NB4 (cell line): ENCODE data around the gene NNMT.

Source experiments
- DNase-seq: peaks from one replicate; pipeline ENCODE4 v3.0.0; 2010; ENCODE audit warnings: low read depth
- H3K4me3 ChIP-seq: one replicate; pipeline ENCODE4 v1.5.1; 2011; ENCODE audit warnings: mild to moderate bottlenecking, low read depth, low read length, moderate library complexity
- MYC ChIP-seq: IDR thresholded peaks from 2 replicates; pipeline ENCODE4 v1.6.1; 2011; ENCODE audit warnings: low read depth, low read length
- POLR2A ChIP-seq: IDR thresholded peaks from 2 replicates; pipeline ENCODE4 v1.6.1; 2011; ENCODE audit warnings: mild to moderate bottlenecking; ENCODE audit not compliant: insufficient read length; ENCODE audit errors: extremely low read depth
- TF ChIP-seq, protein P1 (sequence below): IDR thresholded peaks from 2 replicates; pipeline ENCODE4 v1.6.1; 2011; ENCODE audit warnings: low read depth, low read length
- TF ChIP-seq, protein P2 (sequence below): IDR thresholded peaks from one replicate; pipeline ENCODE4 v1.5.1; 2012; ENCODE audit warnings: low read depth, low read length

Gene NNMT

DNA sequence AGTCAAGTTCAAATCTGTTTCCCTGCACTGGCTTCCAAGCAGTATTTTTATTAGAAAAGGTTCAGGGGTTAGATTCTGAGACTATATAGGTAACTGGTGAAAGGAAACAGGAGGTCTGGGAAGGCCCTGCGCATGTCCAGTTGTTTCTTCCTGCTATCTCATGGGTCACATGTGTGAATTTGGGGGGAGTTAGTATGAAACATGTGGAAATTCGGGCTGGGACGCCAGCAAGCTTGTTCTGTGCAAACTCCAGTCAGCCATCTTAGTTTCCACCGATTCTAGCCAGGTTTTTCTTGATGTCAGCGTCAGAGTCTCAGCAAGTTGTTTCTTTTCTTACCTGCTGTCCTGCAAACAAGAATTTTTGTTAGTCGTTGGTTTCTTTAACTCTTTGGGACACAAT, 46.8 kb downstream of the NNMT start:
- TF ChIP-seq MYC (no peak), POLR2A (no peak)
- TF ChIP-seq, protein P1, sequence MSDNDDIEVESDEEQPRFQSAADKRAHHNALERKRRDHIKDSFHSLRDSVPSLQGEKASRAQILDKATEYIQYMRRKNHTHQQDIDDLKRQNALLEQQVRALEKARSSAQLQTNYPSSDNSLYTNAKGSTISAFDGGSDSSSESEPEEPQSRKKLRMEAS, result no peak
- TF ChIP-seq, protein P2, sequence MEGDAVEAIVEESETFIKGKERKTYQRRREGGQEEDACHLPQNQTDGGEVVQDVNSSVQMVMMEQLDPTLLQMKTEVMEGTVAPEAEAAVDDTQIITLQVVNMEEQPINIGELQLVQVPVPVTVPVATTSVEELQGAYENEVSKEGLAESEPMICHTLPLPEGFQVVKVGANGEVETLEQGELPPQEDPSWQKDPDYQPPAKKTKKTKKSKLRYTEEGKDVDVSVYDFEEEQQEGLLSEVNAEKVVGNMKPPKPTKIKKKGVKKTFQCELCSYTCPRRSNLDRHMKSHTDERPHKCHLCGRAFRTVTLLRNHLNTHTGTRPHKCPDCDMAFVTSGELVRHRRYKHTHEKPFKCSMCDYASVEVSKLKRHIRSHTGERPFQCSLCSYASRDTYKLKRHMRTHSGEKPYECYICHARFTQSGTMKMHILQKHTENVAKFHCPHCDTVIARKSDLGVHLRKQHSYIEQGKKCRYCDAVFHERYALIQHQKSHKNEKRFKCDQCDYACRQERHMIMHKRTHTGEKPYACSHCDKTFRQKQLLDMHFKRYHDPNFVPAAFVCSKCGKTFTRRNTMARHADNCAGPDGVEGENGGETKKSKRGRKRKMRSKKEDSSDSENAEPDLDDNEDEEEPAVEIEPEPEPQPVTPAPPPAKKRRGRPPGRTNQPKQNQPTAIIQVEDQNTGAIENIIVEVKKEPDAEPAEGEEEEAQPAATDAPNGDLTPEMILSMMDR, result no peak
- DNase-seq, result no peak
- no peak overlapping the region for H3K4me3 ChIP-seq

DNA sequence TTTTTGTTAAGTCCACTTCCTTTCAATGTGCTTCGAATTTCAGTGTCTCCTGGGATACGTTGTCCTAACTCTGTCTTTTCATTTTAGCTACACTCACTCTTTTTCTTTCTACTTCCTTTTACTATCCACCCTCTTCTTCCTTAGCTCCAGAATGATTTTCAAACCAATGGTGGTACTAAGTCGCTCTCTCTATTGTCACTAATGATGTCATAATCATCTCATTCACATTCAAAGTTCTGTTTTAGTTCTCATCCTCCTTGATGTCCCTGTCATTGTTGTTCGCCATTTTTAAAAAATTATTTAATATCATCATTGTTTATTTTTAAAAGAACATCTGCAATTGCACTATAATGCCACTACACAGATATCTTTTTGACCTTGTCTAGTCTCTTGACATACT, 47.3 kb downstream of the NNMT start:
- no peak for DNase-seq
- TF ChIP-seq POLR2A, result no peak
- TF ChIP-seq, protein P2, result no peak
- no peak for TF ChIP-seq MYC
- no peak overlapping the region for H3K4me3 ChIP-seq

DNA sequence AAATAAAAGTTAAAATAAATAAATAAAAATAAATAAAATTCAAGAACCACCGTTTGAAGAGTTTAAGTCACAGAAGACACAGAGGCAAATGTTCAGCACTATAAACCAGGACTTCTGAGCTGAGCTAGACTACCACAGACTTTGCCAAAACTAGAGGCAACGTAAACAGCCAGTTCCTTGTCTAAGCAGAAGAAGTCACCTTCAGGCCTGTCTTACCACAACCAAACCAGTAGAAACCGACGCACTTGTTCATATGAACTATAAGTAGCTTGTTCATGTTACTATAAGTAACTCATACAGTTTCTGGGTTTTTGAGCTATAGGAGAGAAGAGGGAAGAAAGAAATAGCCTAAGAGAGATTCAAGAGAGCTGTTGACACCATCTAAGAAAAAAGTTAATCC, 48.3 kb downstream of the NNMT start:
- H3K4me3 ChIP-seq, result no peak overlapping the region
- TF ChIP-seq MYC (no peak), POLR2A (no peak)
- TF ChIP-seq, protein P1, result no peak
- TF ChIP-seq, protein P2, result no peak
- no peak for DNase-seq

DNA sequence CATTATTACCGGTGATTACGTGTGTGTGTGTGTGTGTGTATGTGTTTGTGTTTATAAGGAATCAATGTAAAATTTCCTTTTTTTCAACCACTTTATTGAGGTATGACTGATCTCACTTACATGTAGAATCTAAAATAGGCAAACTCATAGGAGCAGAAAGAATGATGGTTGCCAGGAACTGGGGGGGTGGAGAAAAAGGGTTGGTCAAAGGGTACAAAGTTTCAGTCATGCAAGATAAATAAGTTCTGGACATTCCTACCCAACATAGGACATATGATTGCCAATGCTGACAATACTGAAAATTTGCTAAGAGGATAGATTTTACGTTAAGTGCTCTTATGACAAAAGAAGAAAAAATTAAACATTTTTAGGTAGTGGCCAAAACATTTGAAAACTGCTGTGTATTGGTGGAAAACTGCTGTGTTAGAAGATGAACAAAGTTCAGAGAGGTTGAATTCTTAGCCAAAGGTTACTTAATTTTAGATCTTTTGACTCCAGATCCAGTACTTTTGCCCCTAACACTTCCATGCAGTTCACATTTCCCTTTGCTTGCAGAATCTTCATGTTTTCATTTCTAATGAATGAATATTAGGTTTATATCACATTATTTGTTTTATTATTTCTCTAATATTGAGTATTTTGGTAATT, 49.5 kb downstream of the NNMT start:
- TF ChIP-seq, protein P2, result no peak
- TF ChIP-seq, protein P1, result no peak
- TF ChIP-seq MYC, result no peak
- no peak for TF ChIP-seq POLR2A
- no peak overlapping the region for H3K4me3 ChIP-seq
- DNase-seq, result no peak

DNA sequence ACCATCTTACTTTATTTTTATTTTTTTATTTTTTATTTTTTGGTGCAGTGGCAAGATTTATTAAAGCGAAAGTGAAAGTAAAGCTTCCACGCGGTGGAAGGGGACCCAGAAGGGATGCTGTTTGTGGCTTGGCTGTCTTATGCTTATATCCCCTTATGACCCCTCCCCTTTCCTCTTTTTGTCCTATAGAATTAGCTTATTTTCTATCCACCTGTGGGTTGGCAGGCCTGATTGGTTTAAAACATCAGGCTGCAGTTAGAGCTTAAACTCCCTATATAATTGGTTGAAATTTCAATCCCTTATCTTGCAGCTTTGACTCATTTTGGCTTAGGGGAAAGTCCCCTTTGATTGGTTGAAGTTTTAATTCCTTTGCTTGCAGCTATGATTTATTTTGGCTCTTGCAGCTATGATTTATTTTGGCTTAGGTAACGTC, 50.5 kb downstream of the NNMT start:
- peak; percentile 23 for DNase-seq
- no peak overlapping the region for H3K4me3 ChIP-seq
- TF ChIP-seq POLR2A (no peak), MYC (no peak)
- TF ChIP-seq, protein P2, result no peak
- TF ChIP-seq, protein P1, result no peak
